Measurements from ENCODE around the gene CYP2S1. TPM values are rescaled to one million over a fixed set of nuclear protein-coding genes. Genes with fewer than 3 reads are reported as not detected.
"Not testable (repeated sequence)": the region's sequence is repeated elsewhere in the genome, so short reads cannot be mapped to it uniquely, and the experiment has no call there.

CYP2S1 gene
- total RNA-seq, 3 donors from 2014 or later = 9.1 to 45.4 (median 41.2) TPM

DNA sequence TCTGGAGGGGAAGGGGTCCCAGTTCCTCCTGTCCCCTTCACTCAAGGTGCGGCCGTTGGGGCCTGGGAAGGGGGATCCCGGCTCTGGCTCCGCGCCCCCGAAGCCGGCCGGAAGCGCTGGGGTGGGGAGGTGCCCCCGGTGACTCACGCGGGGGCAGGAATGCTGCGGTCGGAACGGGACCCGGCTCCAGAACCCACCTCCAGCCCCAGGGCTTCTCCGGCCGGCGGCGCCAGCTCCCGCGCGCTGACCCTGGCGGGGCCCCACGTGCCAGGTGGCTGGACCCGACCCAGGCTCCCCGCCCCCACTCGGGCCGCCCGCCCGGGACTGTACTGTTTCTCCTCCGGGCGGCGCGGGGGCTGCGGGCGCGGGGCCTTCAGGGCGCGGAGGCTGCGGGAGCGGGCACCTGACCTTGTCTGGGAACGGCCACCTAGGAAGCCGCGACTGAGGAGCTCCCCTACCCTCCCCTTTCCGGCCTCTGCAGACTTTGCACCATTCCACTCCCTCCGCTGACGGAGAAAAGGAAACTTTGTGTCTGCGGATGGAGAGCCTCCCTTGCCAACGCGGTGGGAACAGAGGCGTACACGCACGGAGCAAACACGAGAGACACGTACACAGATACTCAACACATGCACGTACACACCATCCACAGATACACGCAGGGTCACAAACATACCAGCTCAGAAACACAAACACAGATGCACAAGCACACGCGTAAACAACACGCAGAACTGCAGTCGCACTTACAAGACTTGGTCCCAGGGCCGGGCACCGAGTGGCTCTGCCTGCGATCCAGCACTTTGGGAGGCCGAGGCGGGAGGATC, 33.2 kb downstream of the CYP2S1 start:
- H3K4me3 ChIP-seq = no peak overlapping the region
- no peaks in the 10 kb centered on the region for H3K36me3 ChIP-seq (ENCODE audit: low read depth)
- ATAC-seq = peak; percentile 87
- intact Hi-C loops (cut with DNase I, micrococcal nuclease) = no loop called here
- H3K4me1 ChIP-seq (ENCODE audit: low read depth) = peaks cover 6% of the 10 kb centered on the region
- DNase-seq = peak; percentile 71 to 78 (median 71)
- TF ChIP-seq, protein P1, sequence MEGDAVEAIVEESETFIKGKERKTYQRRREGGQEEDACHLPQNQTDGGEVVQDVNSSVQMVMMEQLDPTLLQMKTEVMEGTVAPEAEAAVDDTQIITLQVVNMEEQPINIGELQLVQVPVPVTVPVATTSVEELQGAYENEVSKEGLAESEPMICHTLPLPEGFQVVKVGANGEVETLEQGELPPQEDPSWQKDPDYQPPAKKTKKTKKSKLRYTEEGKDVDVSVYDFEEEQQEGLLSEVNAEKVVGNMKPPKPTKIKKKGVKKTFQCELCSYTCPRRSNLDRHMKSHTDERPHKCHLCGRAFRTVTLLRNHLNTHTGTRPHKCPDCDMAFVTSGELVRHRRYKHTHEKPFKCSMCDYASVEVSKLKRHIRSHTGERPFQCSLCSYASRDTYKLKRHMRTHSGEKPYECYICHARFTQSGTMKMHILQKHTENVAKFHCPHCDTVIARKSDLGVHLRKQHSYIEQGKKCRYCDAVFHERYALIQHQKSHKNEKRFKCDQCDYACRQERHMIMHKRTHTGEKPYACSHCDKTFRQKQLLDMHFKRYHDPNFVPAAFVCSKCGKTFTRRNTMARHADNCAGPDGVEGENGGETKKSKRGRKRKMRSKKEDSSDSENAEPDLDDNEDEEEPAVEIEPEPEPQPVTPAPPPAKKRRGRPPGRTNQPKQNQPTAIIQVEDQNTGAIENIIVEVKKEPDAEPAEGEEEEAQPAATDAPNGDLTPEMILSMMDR (IDR thresholded peaks at IDR 0.05) = no peak
- H3K9me3 ChIP-seq = no peaks in the 10 kb centered on the region

DNA sequence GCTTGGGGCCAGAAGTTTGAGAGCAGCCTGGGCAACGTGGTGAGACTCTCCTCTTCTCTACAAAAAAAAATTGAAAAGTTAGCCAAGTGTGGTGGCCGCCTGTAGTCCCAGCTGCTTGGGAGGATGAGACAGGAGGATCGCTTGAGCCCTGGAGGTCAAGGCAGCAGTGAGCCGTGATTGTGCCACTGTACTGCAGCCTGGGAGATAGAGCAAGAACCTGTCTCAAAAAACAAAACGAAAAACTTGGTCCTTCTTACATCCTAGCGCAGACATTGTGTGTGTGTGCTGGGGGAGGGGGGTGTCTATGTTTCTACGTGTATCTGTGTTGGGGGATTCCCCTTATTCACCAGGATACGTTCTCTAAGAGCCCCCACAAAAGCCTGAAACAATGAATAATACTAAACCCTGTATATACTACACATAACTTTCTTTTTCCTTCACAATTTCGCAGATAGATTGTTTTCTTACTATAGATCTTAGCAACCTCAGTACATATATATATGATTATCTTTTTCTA, 33.9 kb downstream of the CYP2S1 start:
- DNase-seq (no peak), ATAC-seq (peak; percentile 2)
- Histone ChIP-seq H3K4me3 (no peak overlapping the region), H3K4me1 (ENCODE audit: low read depth) (peaks cover 6% of the 10 kb centered on the region), H3K36me3 (ENCODE audit: low read depth) (no peaks in the 10 kb centered on the region), H3K9me3 (no peaks in the 10 kb centered on the region)
- intact Hi-C loops (cut with DNase I, micrococcal nuclease) = no loop called here
- TF ChIP-seq, protein P1 (IDR thresholded peaks at IDR 0.05) = no peak

DNA sequence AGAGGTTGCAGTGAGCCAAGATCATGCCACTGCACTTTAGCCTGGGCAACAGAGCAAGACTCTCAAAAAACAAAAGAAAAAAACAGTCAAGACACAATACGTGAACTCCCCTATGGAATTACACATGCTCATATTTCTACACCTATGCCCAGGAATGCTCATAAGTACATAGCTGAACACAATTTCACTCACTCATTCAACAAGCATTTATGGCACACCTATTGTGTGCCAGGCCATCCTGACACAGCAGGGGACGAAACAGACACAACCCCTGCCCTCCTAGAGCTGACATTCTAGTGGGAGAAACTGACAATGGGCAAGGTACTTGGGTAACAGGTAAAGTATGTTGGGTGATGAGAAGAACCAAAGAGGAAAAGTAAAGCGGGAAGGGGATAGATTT, 35.5 kb downstream of the CYP2S1 start:
- Histone ChIP-seq H3K9me3 (no peaks in the 10 kb centered on the region), H3K4me1 (ENCODE audit: low read depth) (peaks cover 4% of the 10 kb centered on the region), H3K36me3 (ENCODE audit: low read depth) (no peaks in the 10 kb centered on the region), H3K4me3 (no peak overlapping the region)
- intact Hi-C loops (cut with DNase I, micrococcal nuclease) = no loop called here
- ATAC-seq (no peak), DNase-seq (no peak)
- TF ChIP-seq, protein P1 (IDR thresholded peaks at IDR 0.05) = no peak

DNA sequence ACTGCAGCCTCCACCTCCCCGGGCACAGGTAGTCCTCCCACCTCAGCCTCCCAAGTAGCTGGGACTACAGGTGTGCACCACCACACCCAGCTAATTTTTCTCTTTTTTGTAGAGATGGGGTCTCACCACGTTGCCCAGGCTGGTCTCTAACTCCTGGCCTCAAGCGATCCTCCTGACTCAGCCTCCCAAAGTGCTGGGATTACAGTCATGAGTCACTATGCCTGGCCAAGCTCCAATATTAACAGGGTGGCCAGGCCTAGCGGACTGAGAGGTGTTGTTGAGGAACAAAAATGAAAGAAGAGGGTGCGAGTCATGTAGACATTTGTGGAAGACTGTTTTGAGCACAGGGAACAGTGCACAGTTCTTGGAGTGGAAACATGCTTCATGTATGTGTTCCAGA, 36.3 kb downstream of the CYP2S1 start:
- H3K9me3 ChIP-seq; ATAC-seq; intact Hi-C loops (cut with DNase I, micrococcal nuclease); H3K4me3 ChIP-seq; H3K36me3 ChIP-seq (ENCODE audit: low read depth); H3K4me1 ChIP-seq (ENCODE audit: low read depth); DNase-seq: not testable (repeated sequence)

DNA sequence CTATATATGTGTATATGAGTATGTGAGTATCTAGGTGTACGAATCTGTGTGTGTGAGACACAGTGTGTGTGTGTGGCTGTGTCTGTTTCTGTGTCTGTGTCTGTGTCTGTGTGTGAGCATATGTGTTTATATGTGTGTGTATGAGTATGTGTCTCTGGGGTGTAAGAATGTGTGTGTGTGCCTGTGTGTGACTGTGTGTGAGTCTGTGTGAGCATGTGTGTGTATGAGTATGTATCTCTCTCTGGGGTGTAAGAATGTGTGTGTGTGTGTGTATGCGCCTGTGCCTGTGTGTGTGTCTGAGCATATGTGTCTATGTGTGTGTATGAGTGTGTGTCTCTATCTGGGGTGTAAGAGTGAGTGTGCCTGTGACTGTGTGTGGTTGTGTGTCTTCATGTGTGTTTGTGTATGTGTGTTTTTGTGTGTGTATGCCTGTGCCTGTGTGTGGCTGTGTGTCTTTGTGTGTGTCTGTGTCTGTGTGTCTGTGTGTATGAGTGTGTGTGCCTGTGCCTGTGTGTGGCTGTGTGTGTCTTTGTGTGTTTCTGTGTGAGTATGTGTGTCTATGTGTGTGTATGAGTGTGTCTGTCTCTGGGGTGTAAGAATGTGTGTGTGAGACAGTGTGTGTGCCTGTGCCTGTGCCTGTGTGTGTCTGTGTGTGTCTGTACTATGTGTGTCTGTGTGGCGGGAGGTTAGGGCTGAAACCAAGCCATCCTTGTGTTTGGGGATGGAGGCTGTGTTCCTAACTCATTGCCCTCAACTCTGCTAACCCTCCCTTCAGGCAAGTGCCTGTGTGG, 37.2 kb downstream of the CYP2S1 start:
- no peak for ATAC-seq
- no peak for DNase-seq
- TF ChIP-seq, protein P1 (IDR thresholded peaks at IDR 0.05) = no peak
- Histone ChIP-seq H3K4me1 (ENCODE audit: low read depth) (peaks cover 4% of the 10 kb centered on the region), H3K36me3 (ENCODE audit: low read depth) (no peaks in the 10 kb centered on the region), H3K4me3 (no peak overlapping the region), H3K9me3 (no peaks in the 10 kb centered on the region)
- intact Hi-C loops (cut with DNase I, micrococcal nuclease) = no loop called here

DNA sequence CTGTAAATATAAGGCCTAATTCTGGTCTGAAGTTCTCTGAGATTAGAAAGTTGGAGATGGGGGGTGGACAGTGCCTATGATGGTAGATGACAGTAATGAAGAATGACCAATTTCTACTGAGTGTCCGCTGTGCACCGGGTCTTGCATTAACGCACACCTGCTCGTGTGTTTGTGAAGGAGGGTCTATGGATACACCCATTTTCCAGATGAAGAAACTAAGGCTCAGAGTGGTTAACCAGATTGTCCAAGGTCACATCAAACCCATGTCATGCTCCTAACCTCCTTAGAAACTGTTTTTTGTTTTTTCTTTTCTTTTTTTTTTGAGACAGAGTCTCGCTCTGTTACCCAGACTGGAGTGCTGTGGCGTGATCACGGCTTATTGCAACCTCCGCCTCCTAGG, 39.7 kb downstream of the CYP2S1 start:
- no peak overlapping the region for H3K4me3 ChIP-seq
- no peak for ATAC-seq
- no peaks in the 10 kb centered on the region for H3K4me1 ChIP-seq (ENCODE audit: low read depth)
- no peaks in the 10 kb centered on the region for H3K36me3 ChIP-seq (ENCODE audit: low read depth)
- TF ChIP-seq, protein P1 (IDR thresholded peaks at IDR 0.05) = no peak
- DNase-seq = no peak
- H3K9me3 ChIP-seq = no peaks in the 10 kb centered on the region
- intact Hi-C loops (cut with DNase I, micrococcal nuclease) = no loop called here
